GM21717 (cell line): ENCODE measurements around the gene DYRK1B.
A peak's percentile ranks its signal among the peaks of the same experiment; 100 is the strongest.
"Not testable (repeated sequence)": the region's sequence is repeated elsewhere in the genome, so short reads cannot be mapped to it uniquely, and the experiment has no call there.

Experiments
- ATAC-seq: cut with Tn5 transposase; IDR thresholded peaks from one replicate; pipeline ENCODE4 v1.9.1; 2021; ENCODE audit warnings: mild to moderate bottlenecking, moderate library complexity; ENCODE audit not compliant: unreplicated experiment

Gene DYRK1B

GRCh38 chr19:39814111-39814510 lies 19.9 kb downstream of the DYRK1B start:
- not testable (repeated sequence) for ATAC-seq

- no peak for ATAC-seq
Observed at GRCh38 chr19:39813264-39813993, 20.5 kb downstream of the DYRK1B start.

- ATAC-seq = no peak
Observed at GRCh38 chr19:39811064-39811463, 22.9 kb downstream of the DYRK1B start.

- no peak for ATAC-seq
Observed at GRCh38 chr19:39810424-39810823, 23.5 kb downstream of the DYRK1B start.

GRCh38 chr19:39809368-39809767 lies 24.6 kb downstream of the DYRK1B start:
- no peak for ATAC-seq

- not testable (repeated sequence) for ATAC-seq
Observed at GRCh38 chr19:39808688-39809087, 25.3 kb downstream of the DYRK1B start.

- no peak for ATAC-seq
Observed at GRCh38 chr19:39807846-39808364, 26.1 kb downstream of the DYRK1B start.

- no peak for ATAC-seq
Observed at GRCh38 chr19:39805104-39805503, 28.9 kb downstream of the DYRK1B start.

GRCh38 chr19:39802958-39803357 lies 31.0 kb downstream of the DYRK1B start:
- ATAC-seq = no peak

- ATAC-seq = no peak
Observed at GRCh38 chr19:39797083-39797482, 36.9 kb downstream of the DYRK1B start.

- ATAC-seq = no peak
Observed at GRCh38 chr19:39796000-39796498, 37.9 kb downstream of the DYRK1B start.

- ATAC-seq = no peak
Observed at GRCh38 chr19:39795001-39795400, 39.0 kb downstream of the DYRK1B start.

- ATAC-seq = peak; percentile 68
Observed at GRCh38 chr19:39792999-39793546, 40.9 kb downstream of the DYRK1B start.

GRCh38 chr19:39788244-39788643 lies 45.7 kb downstream of the DYRK1B start:
- ATAC-seq = no peak

GRCh38 chr19:39780894-39781293 lies 53.1 kb downstream of the DYRK1B start:
- no peak for ATAC-seq

GRCh38 chr19:39778763-39779162 lies 55.2 kb downstream of the DYRK1B start, which contains the start of gene LEUTX:
LEUTX (plus strand) TSS chr19:39778854; CDS start chr19:39778921, 67 bp downstream.
- ATAC-seq = no peak
